ENCODE results near the gene PRIMPOL. TPM values are rescaled to one million over a fixed set of nuclear protein-coding genes. Genes with fewer than 3 reads are reported as not detected.
"Not testable (repeated sequence)": the region's sequence is repeated elsewhere in the genome, so short reads cannot be mapped to it uniquely, and the experiment has no call there.

PRIMPOL gene
- 9.3 and 9.4 TPM in 2 replicates for total RNA-seq (2014; rRNA removed)
- Bru-seq, nascent RNA, result percentile 53 among the genes with signal in this experiment
- BruChase-seq, experiment 1, labeled RNA remaining after a 6-hour chase, result percentile 54 among the genes with signal in this experiment
- percentile 52 among the genes with signal in this experiment for BruChase-seq, experiment 2, labeled RNA remaining after a 2-hour chase
- long read RNA-seq, partial matches to known transcripts, result 0 of 7 reads
- long read RNA-seq, other reads (novel, unspliced or antisense), result 3 of 7 reads

DNA sequence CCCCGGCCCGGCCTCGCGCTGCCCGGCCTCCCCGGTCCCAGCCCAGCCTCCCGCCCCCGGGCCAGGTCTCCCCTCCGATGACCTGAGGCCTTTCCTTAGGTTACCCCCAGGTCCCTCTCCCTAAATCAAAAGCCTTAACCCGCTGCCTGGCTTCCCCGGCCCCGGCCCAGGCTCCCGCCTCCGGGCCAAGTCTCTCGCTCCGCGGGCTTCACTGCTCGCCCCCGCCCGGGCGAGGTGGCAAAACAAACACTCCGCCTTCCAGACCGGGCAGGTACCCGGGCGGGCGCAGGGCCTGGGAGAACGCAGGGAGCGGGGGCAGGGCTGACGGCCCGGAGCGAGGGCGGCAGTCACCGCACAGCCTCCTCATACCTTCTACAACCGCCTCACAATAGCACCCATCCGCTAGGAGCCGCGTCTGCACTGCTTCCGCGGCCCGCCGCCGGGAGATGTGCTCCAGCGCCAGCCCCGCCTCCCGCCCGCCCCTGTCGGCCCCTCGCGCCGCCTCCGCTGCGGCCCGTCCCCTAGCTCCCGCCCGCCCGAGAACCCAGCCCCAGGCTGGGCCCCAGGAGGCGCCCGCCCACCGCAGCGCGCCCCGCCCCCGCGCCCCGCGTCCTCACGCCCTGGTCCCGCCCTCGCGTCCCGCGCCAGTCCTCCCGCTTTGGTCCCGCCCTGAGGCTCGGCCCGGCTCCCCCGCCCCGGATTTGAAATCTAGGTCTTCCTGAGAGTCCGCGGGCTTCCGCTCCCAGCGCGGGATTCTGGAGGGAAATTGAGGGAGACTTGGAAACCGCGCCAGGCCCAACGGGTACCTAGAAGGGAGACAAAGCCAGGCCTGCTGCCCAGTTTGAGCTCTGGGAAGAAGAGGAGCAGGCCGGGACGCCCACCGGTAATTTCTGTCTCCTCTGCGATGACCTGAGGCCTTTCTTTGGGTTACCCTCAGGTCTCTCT is at the start of gene PRIMPOL, which contains the start of gene CASP3:
Gene PRIMPOL (plus strand): TSS at position 713 of the 945 bp plus-strand sequence. CDS start 7,403 bp downstream, outside the sequence.
Gene CASP3 (minus strand): TSS at position 422 of the 945 bp plus-strand sequence. CDS start 10,994 bp downstream, outside the sequence.
- peaks cover 54% of the 10 kb centered on the region for H3K79me2 ChIP-seq (ENCODE audit: low read length)
- H3K27me3 ChIP-seq (ENCODE audit: low read length), result no peaks in the 10 kb centered on the region
- H3F3A ChIP-seq (ENCODE audit: low read length, unreplicated experiment), result no peaks in the 10 kb centered on the region
- H2AFZ ChIP-seq (ENCODE audit: low read length), result peak within 1 kb of the TSS; percentile 89
- peak within 1 kb of the TSS; percentile 88 for H3K9ac ChIP-seq (ENCODE audit: low read length)
- no TSS peak for BruUV-seq (replicated peaks)
- H4K20me1 ChIP-seq (ENCODE audit: low read length), result no peaks in the 10 kb centered on the region
- H3K4me2 ChIP-seq (ENCODE audit: low read length), result peak within 1 kb of the TSS; percentile 90
- H3K4me1 ChIP-seq (ENCODE audit: insufficient read depth, low read length), result peaks cover 21% of the 10 kb centered on the region
- peak; percentile 89 for DNase-seq
- intact Hi-C loops (cut with micrococcal nuclease), result loop anchor here (1.0 to 10.0 kb wide), 6 partner anchors 39 to 384 kb away; partner anchors contain the start of genes CENPU and IRF2
- H3K9me2 ChIP-seq (replicated peaks; ENCODE audit: low read length), result no peaks in the 10 kb centered on the region
- H3K27ac ChIP-seq (ENCODE audit: low read length), result peak within 1 kb of the TSS; percentile 57
- ChIA-PET CTCF (interaction anchor here (1.0 kb wide), 1 partner anchor 96 kb away, joined by 3 read pairs; no protein-coding TSS in a partner anchor), POLR2A (ENCODE audit: unreplicated experiment) (interaction anchor here (0.6 kb wide), 4 partner anchors 14 to 420 kb away, joined by 3 to 6 read pairs (median 4); no protein-coding TSS in a partner anchor)
- TF ChIP-seq EZH2 (IDR thresholded peaks at IDR 0.05; ENCODE audit: low read length, unreplicated experiment) (no peak), CTCF (conservative IDR thresholded peaks at IDR 0.05; ENCODE audit: low read depth, low read length) (0 out of 2 replicates have a peak, but pooled peaks have one; percentile 7), EZH2phosphoT487 (IDR thresholded peaks at IDR 0.05; ENCODE audit: borderline replicate concordance, low read length) (no peak)
- H3K36me3 ChIP-seq (ENCODE audit: low read depth, low read length), result no peaks in the 10 kb centered on the region
- no peaks in the 10 kb centered on the region for H3K9me3 ChIP-seq (ENCODE audit: low read length)
- peak; percentile 82 for ATAC-seq
- peak within 1 kb of the TSS; percentile 93 for H3K4me3 ChIP-seq (ENCODE audit: low read length)

GRCh38 chr4:184600982-184601381 is 48.6 kb upstream of the PRIMPOL start:
- DNase-seq; H3K4me1 ChIP-seq (ENCODE audit: insufficient read depth, low read length); H3K36me3 ChIP-seq (ENCODE audit: low read depth, low read length); H3K4me3 ChIP-seq (ENCODE audit: low read length); H2AFZ ChIP-seq (ENCODE audit: low read length); H3K27me3 ChIP-seq (ENCODE audit: low read length); H3K4me2 ChIP-seq (ENCODE audit: low read length); CTCF ChIA-PET; H3K79me2 ChIP-seq (ENCODE audit: low read length); H3K9me2 ChIP-seq (replicated peaks; ENCODE audit: low read length); H3K9ac ChIP-seq (ENCODE audit: low read length); intact Hi-C loops (cut with micrococcal nuclease); H3K9me3 ChIP-seq (ENCODE audit: low read length); POLR2A ChIA-PET (ENCODE audit: unreplicated experiment); H3K27ac ChIP-seq (ENCODE audit: low read length); BruUV-seq (replicated peaks); H3F3A ChIP-seq (ENCODE audit: low read length, unreplicated experiment); H4K20me1 ChIP-seq (ENCODE audit: low read length); ATAC-seq: not testable (repeated sequence)

DNA sequence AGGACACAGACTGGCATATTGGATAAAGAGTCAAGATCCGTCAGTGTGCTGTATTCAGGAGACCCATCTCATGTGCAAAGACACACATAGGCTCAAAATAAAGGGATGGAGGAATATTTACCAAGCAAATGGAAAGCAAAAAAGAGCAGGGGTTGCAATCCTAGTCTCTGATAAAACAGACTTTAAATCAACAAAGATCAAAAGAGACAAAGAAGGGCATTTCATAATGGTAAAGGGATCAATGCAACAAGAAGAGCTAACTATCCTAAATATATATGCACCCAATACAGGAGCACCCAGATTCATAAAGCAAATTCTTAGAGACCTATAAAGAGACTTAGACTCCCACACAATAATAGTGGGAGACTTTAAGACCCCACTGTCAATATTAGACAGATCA is 46.7 kb upstream of the PRIMPOL start:
- H3K36me3 ChIP-seq (ENCODE audit: low read depth, low read length); H3K79me2 ChIP-seq (ENCODE audit: low read length); H4K20me1 ChIP-seq (ENCODE audit: low read length); H3K27ac ChIP-seq (ENCODE audit: low read length); DNase-seq; intact Hi-C loops (cut with micrococcal nuclease); H3K27me3 ChIP-seq (ENCODE audit: low read length); POLR2A ChIA-PET (ENCODE audit: unreplicated experiment); ATAC-seq; H3K9me2 ChIP-seq (replicated peaks; ENCODE audit: low read length); CTCF ChIA-PET; H3K4me2 ChIP-seq (ENCODE audit: low read length); BruUV-seq (replicated peaks); H3K9ac ChIP-seq (ENCODE audit: low read length); H3K4me3 ChIP-seq (ENCODE audit: low read length); H2AFZ ChIP-seq (ENCODE audit: low read length); H3F3A ChIP-seq (ENCODE audit: low read length, unreplicated experiment); H3K9me3 ChIP-seq (ENCODE audit: low read length); H3K4me1 ChIP-seq (ENCODE audit: insufficient read depth, low read length): not testable (repeated sequence)

- H3K9me2 ChIP-seq (replicated peaks; ENCODE audit: low read length); H3K4me1 ChIP-seq (ENCODE audit: insufficient read depth, low read length); H3K36me3 ChIP-seq (ENCODE audit: low read depth, low read length); DNase-seq; ATAC-seq; H3K4me2 ChIP-seq (ENCODE audit: low read length); BruUV-seq (replicated peaks); H3K4me3 ChIP-seq (ENCODE audit: low read length); H4K20me1 ChIP-seq (ENCODE audit: low read length); H3K27me3 ChIP-seq (ENCODE audit: low read length); CTCF ChIA-PET; H3F3A ChIP-seq (ENCODE audit: low read length, unreplicated experiment); H3K27ac ChIP-seq (ENCODE audit: low read length); H3K79me2 ChIP-seq (ENCODE audit: low read length); H3K9ac ChIP-seq (ENCODE audit: low read length); H2AFZ ChIP-seq (ENCODE audit: low read length); H3K9me3 ChIP-seq (ENCODE audit: low read length); intact Hi-C loops (cut with micrococcal nuclease); POLR2A ChIA-PET (ENCODE audit: unreplicated experiment): not testable (repeated sequence)
Measured at GRCh38 chr4:184607429-184607828, 42.1 kb upstream of the PRIMPOL start.
